ENCODE measurements around the gene MAP3K21.
A peak's percentile ranks its signal among the peaks of the same experiment; 100 is the strongest.

The MAP3K21 gene

DNA sequence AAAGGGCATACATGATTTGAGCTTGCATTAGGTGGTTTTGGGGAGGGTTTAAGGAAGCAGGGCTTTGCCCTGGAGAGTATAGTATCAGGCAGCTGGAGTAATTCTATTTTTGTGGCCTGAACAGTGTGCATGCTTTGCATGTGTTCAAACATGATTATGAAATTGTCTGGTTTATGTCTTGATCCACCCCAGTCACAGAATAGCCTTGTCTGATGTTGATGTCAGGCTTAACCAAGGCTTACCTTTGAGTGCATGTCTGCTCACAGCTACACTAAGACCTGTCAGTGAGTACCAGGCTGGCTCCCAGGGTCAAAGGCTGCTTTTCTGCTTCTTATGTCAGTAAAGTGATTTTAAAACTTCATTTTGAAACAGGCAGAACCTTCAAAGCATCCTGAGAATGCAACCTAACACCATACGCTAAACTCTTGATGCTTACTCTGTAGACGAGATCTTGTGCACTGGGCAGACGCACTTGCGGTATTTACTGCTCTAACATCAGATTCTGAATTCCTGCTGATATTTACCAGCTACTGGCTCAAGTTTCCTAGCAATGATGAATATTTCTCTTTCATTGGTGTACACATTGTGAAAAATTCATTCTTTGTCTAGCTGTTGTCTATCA lies 78.9 kb downstream of the MAP3K21 start:
- Histone ChIP-seq H3K27ac (ENCODE audit: low read length) (no peak overlapping the region), H2AFZ (ENCODE audit: low read depth, low read length) (no peak overlapping the region), H3K4me1 (ENCODE audit: low read length) (peaks cover 9% of the 10 kb centered on the region), H3K79me2 (ENCODE audit: low read length) (no peaks in the 10 kb centered on the region), H3K4me2 (ENCODE audit: low read length) (no peak overlapping the region), H3K4me3 (ENCODE audit: low read length) (no peak overlapping the region), H3K9me3 (ENCODE audit: insufficient read depth, low read length) (no peaks in the 10 kb centered on the region), H4K20me1 (ENCODE audit: insufficient read depth, low read length) (no peaks in the 10 kb centered on the region), H3K9ac (ENCODE audit: low read length) (no peak overlapping the region), H3K27me3 (ENCODE audit: low read depth, low read length) (0 out of 2 replicates have a peak, but pooled peaks cover 4% of the 10 kb centered on the region), H3K36me3 (replicated peaks; ENCODE audit: low read depth, low read length) (no peaks in the 10 kb centered on the region)
- TF ChIP-seq CTCF (IDR thresholded peaks at IDR 0.05; ENCODE audit: low read depth, low read length) = no peak
- TF ChIP-seq EZH2phosphoT487 (IDR thresholded peaks at IDR 0.05; ENCODE audit: low read depth) = no peak

DNA sequence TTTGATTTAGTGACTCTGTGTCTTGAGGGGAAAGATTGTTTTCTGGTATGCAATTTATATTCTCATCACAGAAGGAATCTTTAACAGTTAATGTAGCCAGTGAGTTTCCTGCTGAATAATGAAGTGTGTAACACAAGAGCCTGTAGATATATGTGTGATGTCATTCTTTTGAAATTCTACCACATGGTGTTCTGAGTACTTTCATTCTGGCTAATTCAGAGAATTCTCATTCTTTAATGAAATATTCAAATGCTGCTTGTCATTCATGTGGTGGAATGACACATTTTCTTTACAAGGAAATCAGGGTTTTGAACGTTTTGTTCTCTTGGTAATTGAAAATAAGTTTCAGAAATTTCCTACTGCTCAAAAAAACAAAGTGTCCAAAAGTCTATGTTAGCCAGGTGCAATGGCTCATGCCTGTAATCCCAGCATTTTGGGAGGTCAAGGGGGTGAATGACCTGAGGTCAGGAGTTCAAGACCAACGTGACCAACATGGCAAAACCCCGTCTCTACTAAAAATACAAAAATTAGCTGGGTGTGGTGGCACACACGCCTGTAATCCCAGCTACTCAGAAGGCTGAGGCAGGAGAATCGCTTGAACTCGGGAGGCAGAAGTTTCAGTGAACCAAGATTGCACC lies 79.6 kb downstream of the MAP3K21 start:
- Histone ChIP-seq H3K9ac (ENCODE audit: low read length) (no peak overlapping the region), H2AFZ (ENCODE audit: low read depth, low read length) (no peak overlapping the region), H3K36me3 (replicated peaks; ENCODE audit: low read depth, low read length) (no peaks in the 10 kb centered on the region), H4K20me1 (ENCODE audit: insufficient read depth, low read length) (no peaks in the 10 kb centered on the region), H3K4me2 (ENCODE audit: low read length) (no peak overlapping the region), H3K4me1 (ENCODE audit: low read length) (peaks cover 9% of the 10 kb centered on the region), H3K27me3 (ENCODE audit: low read depth, low read length) (0 out of 2 replicates have a peak, but pooled peaks cover 4% of the 10 kb centered on the region), H3K79me2 (ENCODE audit: low read length) (no peaks in the 10 kb centered on the region), H3K4me3 (ENCODE audit: low read length) (no peak overlapping the region), H3K9me3 (ENCODE audit: insufficient read depth, low read length) (no peaks in the 10 kb centered on the region), H3K27ac (ENCODE audit: low read length) (no peak overlapping the region)
- TF ChIP-seq CTCF (IDR thresholded peaks at IDR 0.05; ENCODE audit: low read depth, low read length) = no peak

DNA sequence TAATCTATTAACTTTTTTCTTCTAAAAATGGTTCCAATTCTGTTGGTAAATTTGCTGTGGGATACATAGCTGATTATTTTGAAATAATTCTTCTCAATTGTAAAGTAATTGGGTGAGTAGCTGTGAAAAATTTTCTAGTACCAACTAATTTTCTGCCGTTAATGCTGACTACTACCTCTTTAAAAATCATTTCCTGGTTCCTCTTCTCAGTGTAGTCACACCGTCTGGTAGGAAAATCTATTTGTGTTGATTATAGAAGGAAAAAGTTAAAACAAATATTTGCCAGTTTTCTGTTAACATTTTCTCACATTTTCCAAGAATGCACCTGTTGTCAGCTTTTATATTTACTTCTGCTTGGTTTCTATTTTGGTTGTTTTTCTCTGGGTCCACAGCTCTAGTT lies 82.0 kb downstream of the MAP3K21 start:
- H3K27me3 ChIP-seq (ENCODE audit: low read depth, low read length) = 0 out of 2 replicates have a peak, but pooled peaks cover 4% of the 10 kb centered on the region
- H4K20me1 ChIP-seq (ENCODE audit: insufficient read depth, low read length) = no peaks in the 10 kb centered on the region
- H3K9ac ChIP-seq (ENCODE audit: low read length) = no peak overlapping the region
- H3K9me3 ChIP-seq (ENCODE audit: insufficient read depth, low read length) = no peaks in the 10 kb centered on the region
- H3K79me2 ChIP-seq (ENCODE audit: low read length) = no peaks in the 10 kb centered on the region
- peak overlapping the region; percentile 40 for H2AFZ ChIP-seq (ENCODE audit: low read depth, low read length)
- no peak overlapping the region for H3K4me3 ChIP-seq (ENCODE audit: low read length)
- H3K36me3 ChIP-seq (replicated peaks; ENCODE audit: low read depth, low read length) = no peaks in the 10 kb centered on the region
- no peak for TF ChIP-seq CTCF (IDR thresholded peaks at IDR 0.05; ENCODE audit: low read depth, low read length)
- TF ChIP-seq EZH2phosphoT487 (IDR thresholded peaks at IDR 0.05; ENCODE audit: low read depth) = no peak
- H3K4me2 ChIP-seq (ENCODE audit: low read length) = peak overlapping the region; percentile 17
- no peak overlapping the region for H3K27ac ChIP-seq (ENCODE audit: low read length)
- H3K4me1 ChIP-seq (ENCODE audit: low read length) = peaks cover 9% of the 10 kb centered on the region

DNA sequence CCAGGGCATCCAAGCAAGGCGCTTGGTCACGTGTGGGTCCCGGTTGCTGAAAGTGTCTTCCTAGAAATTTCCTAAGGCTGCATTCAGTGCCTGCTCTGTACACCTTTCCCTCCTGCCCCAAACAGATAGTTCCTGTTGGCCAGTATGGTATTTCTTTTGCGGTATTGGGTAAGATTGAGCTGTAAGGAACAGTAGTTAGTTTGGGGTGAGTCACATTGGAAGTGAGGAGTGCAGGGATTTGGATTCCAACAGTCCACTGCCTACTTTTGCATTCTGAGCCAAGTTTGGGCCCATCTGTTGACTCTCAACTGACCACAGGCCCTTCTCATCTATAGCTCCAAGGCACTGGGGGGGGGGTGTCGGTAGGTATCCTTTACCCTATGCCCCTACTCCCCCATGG lies 83.4 kb downstream of the MAP3K21 start:
- H2AFZ ChIP-seq (ENCODE audit: low read depth, low read length) = no peak overlapping the region
- no peaks in the 10 kb centered on the region for H3K36me3 ChIP-seq (replicated peaks; ENCODE audit: low read depth, low read length)
- H3K9ac ChIP-seq (ENCODE audit: low read length) = no peak overlapping the region
- no peaks in the 10 kb centered on the region for H3K27me3 ChIP-seq (ENCODE audit: low read depth, low read length)
- no peak overlapping the region for H3K4me3 ChIP-seq (ENCODE audit: low read length)
- no peak for TF ChIP-seq EZH2phosphoT487 (IDR thresholded peaks at IDR 0.05; ENCODE audit: low read depth)
- no peak for TF ChIP-seq CTCF (IDR thresholded peaks at IDR 0.05; ENCODE audit: low read depth, low read length)
- H3K9me3 ChIP-seq (ENCODE audit: insufficient read depth, low read length) = no peaks in the 10 kb centered on the region
- no peak overlapping the region for H3K4me2 ChIP-seq (ENCODE audit: low read length)
- H3K27ac ChIP-seq (ENCODE audit: low read length) = no peak overlapping the region
- H4K20me1 ChIP-seq (ENCODE audit: insufficient read depth, low read length) = no peaks in the 10 kb centered on the region
- H3K79me2 ChIP-seq (ENCODE audit: low read length) = no peaks in the 10 kb centered on the region
- H3K4me1 ChIP-seq (ENCODE audit: low read length) = peaks cover 9% of the 10 kb centered on the region
